ENCODE results near the gene CA11. TPM values are rescaled to one million over a fixed set of nuclear protein-coding genes. Genes with fewer than 3 reads are reported as not detected.

Gene CA11
- total RNA-seq, 4 donors from 2014 or later: 0.51 to 55.1 (median 8.1) TPM

- TF ChIP-seq POLR2A (IDR thresholded peaks at IDR 0.05) (no peak), CTCF (IDR thresholded peaks at IDR 0.05) (no peak)
- intact Hi-C loops (cut with DNase I; ENCODE audit: low total_unique reads): no loop called here
- H3K9me3 ChIP-seq: no peaks in the 10 kb centered on the region
- peaks cover 0 to 19% of the 10 kb centered on the region in 2 donors for H3K4me1 ChIP-seq
- H3K27ac ChIP-seq: peak overlapping the region; percentile 82 to 87
- no peaks in the 10 kb centered on the region for H3K27me3 ChIP-seq
- DNase-seq: no peak
- H3K36me3 ChIP-seq: no peaks in the 10 kb centered on the region
- peak overlapping the region; percentile 38 to 48 for H3K4me3 ChIP-seq
These were observed 20.9 kb downstream of the CA11 start for GRCh38 chr19:48624791-48625723.

GRCh38 chr19:48624067-48624594 is 21.9 kb downstream of the CA11 start:
- Histone ChIP-seq H3K4me3 (peak overlapping the region; percentile 38 to 48), H3K4me1 (peaks cover 0 to 13% of the 10 kb centered on the region in 2 donors), H3K36me3 (no peaks in the 10 kb centered on the region), H3K27me3 (no peaks in the 10 kb centered on the region), H3K9me3 (no peaks in the 10 kb centered on the region), H3K27ac (peak overlapping the region; percentile 82 to 87)
- TF ChIP-seq CTCF (IDR thresholded peaks at IDR 0.05) (no peak), POLR2A (IDR thresholded peaks at IDR 0.05) (peak; percentile 31 to 39)
- intact Hi-C loops (cut with DNase I; ENCODE audit: low total_unique reads): no loop called here
- peak; percentile 98 for DNase-seq

GRCh38 chr19:48623556-48624066 is 22.4 kb downstream of the CA11 start:
- H3K4me1 ChIP-seq: peaks cover 0 to 13% of the 10 kb centered on the region in 2 donors
- H3K27me3 ChIP-seq: no peaks in the 10 kb centered on the region
- no peaks in the 10 kb centered on the region for H3K9me3 ChIP-seq
- peak overlapping the region in 1 of 2 donors; percentile 5 for H3K4me3 ChIP-seq
- intact Hi-C loops (cut with DNase I; ENCODE audit: low total_unique reads): no loop called here
- H3K27ac ChIP-seq: peak overlapping the region; percentile 82 to 83
- no peak for DNase-seq
- no peaks in the 10 kb centered on the region for H3K36me3 ChIP-seq
- TF ChIP-seq POLR2A (IDR thresholded peaks at IDR 0.05) (no peak), CTCF (IDR thresholded peaks at IDR 0.05) (no peak)

GRCh38 chr19:48619692-48620585 is 26.0 kb downstream of the CA11 start:
- Histone ChIP-seq H3K4me1 (peaks cover 8 to 23% of the 10 kb centered on the region in 2 donors), H3K4me3 (peak overlapping the region; percentile 49 to 88), H3K9me3 (no peaks in the 10 kb centered on the region), H3K27ac (peak overlapping the region; percentile 90 to 98), H3K27me3 (no peaks in the 10 kb centered on the region), H3K36me3 (no peaks in the 10 kb centered on the region)
- no peak for DNase-seq
- TF ChIP-seq POLR2A (IDR thresholded peaks at IDR 0.05): no peak
- peak in 1 of 4 experiments; percentile 2 for TF ChIP-seq CTCF (IDR thresholded peaks at IDR 0.05)
- intact Hi-C loops (cut with DNase I; ENCODE audit: low total_unique reads): loop anchor here (10.0 kb wide), 2 partner anchors 125 to 1135 kb away; partner anchors contain the start of gene KPTN
